ENCODE results near the gene PREX1. TPM values are rescaled to one million over a fixed set of nuclear protein-coding genes. Genes with fewer than 3 reads are reported as not detected.

The PREX1 gene
- total RNA-seq, 1 donor from 2014 or later: 33.1 TPM

DNA sequence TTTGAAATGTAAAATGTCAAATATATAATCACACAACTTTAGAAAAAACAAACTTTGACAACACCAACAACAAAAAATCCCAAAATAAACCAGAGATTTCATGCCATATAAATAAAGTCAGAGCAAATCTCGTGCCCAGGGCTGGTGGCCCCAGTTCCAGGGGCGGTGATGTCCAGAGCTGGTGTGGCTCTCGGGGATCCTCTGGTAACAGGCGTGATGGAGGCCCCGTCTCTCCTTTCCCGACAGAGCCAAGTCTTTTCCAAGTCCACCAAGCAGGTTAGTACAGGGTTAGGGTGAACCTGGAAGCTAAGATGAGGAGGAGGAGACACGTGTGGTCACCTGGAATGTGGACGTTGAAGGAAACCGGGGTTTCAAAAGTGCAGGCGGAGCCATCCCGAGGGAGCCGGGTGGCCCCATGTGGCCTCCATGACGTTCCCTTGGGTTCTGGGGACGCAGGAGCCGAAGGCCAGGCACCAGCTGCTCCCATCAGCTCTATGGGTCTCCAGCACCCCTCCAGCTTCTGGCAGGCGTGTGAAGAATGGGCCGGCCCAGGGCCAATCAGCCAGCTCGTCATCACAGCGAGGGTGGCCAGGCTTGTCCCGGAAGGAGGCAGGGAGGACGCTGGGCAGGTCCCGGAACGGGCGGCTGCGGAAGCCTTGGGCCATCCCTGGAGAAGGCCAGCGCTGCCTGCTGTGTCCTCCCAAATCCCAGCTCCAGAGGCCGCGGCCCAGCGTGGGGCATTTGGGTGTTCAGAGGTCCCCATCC is 202.5 kb downstream of the PREX1 start:
- no peak for DNase-seq (ENCODE audit: low read depth in 2 of 2)

DNA sequence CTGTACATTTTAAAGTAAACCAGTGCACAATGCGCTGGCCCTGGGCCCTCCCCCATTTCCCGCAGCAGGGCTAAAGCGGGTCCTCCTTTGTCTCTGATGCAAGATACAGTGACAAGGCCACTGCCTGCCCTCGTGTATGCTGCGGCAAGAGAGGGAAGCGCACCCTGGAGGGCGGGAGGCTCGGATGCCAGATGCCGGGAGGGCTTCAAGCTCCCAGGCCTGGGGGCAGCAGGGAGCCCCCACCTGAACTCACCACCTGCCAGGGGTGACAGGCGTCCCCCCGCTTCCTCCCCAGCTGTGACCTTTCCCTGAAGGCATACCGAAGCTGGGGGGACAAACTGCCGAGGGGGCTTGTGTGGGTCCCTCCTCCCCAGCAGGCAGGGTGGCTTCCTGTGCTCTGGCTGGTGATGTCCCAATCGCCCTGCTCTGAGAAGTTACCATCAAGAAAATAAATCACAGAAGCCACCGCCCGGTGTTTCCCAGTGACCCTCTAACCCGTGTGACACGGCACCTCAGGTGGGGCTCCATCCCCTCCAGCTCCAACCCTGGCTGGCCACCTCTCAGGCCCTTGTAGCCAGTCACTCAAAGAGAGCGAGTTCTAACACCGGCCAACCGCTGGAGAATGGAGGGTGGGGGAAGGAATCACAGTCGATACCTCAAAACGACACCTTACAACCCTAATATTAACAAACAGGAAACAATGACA is 203.3 kb downstream of the PREX1 start:
- DNase-seq (ENCODE audit: low read depth in 2 of 2): no peak

- DNase-seq (ENCODE audit: low read depth in 2 of 2): no peak
Observed at GRCh38 chr20:48623906-48624265, 203.9 kb downstream of the PREX1 start.

GRCh38 chr20:48623176-48623905 is 204.5 kb downstream of the PREX1 start:
- no peak for DNase-seq (ENCODE audit: low read depth in 2 of 2)

DNA sequence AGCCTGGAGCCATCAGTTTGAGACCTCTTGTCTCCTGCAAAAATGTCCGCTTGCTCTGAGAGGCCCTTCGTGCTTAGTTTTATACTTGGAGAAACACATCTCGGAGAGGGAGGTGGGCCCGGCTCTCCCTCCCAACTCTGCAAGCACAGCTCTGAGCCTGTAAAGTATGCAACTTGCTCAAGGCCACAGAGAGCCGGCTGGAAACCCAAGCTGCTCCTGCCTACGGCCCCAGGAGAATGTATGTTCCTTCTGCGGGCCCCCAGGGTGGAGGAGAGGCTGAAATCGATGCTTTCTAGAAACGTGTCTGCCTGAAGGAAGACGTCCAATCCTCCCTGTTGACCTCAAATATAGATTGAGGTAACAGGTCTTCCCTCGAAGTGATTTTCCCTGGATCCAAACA is 205.4 kb downstream of the PREX1 start:
- no peak for DNase-seq (ENCODE audit: low read depth in 2 of 2)

DNA sequence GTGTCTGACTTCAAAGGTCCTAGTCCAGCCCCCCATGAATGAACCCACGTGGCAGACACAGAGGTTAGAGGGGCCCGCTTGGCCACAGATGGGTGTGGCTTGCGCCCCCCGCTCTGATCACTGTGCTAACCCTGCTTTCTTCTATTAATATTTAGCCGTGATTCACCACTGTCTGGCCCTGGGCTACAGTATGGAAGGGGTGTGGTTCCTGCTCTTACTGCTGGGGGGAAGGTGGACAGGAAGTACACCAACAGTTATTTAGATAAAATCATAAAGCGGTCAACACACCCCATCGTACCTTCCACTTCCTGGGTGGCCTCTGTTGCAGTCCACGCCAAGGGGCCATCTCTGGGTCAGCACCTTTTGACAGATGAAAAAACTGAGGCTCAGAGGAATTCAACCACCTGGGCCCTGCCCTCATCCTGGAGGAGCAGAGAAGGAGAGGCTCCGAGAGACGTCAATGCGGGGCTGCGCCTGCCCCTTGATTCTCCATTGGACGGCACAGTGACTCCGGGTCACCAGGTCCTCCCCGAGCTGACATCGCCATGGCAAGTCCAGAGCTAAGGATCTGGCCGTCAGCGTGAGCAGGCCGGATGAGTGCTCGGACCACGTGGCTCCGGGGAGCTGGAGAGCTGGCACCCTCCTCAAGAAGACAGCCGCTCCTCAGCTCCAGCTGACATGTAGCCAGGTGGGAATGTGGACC is 206.3 kb downstream of the PREX1 start:
- DNase-seq (ENCODE audit: low read depth in 2 of 2): peak; percentile 17 to 41

DNA sequence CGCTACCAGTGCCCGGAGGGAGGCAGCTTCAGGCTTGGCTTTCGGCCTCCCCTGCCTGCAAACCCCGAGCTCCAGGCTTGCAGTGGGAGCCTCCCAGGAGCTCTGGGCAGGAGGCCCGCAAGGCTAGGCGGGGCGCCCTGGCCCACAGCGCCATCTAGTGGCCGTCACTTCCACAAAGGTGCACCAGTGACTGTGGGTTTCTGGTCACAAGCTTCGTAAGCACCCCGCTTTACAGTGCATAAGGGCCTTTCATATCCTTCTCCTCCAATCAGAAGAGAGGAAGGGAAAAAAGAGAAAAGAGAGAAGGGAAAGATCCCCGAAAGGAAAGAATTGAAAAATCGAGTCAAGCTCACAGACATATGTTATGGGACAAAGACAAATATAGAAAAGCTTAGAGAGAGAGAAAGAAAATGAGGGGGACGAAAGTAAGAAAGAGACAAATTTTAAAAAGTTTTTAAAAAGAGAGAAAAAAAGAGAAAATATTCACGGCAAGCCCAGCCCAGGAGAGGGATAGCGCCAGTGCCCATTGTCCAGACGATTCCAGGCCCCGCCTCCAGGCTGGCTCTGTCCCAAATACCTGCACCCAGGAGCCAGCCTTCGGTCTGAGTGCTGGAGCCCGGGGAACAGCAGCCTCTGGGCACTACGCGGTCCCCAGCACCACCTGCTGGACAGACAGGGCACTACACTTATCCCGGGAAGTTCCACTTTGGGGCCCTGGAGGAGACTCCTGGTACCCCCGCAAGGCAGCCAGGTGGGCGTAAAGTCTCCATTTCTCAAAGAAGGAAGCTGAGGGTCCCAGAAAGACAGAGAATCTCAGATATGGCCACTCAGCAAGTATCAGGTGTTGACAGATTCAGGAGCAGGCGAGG is 207.1 kb downstream of the PREX1 start:
- DNase-seq (ENCODE audit: low read depth in 2 of 2): peak; percentile 87

DNA sequence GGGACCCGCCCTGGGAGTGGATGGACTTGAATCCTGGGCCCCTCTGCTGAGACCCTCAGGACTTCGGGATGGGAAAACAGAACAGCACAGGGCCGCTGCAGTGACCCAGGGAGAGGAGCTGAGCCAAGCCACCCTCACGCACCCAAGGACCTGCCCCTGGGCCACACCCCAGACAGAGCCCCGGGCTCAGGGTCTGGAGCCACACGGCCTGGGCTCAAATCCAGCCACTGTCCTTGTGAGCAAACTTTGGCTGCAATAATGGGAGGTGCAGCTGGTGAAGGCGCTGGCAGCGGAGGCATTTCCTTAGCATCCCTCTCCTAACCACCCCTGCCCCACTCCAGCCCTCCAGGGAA is 207.7 kb downstream of the PREX1 start:
- DNase-seq (ENCODE audit: low read depth in 2 of 2): no peak

GRCh38 chr20:48619126-48620101 is 208.4 kb downstream of the PREX1 start:
- no peak for DNase-seq (ENCODE audit: low read depth in 2 of 2)

GRCh38 chr20:48618631-48619030 is 209.2 kb downstream of the PREX1 start:
- no peak for DNase-seq (ENCODE audit: low read depth in 2 of 2)

GRCh38 chr20:48618052-48618451 is 209.7 kb downstream of the PREX1 start:
- DNase-seq (ENCODE audit: low read depth in 2 of 2): no peak

DNA sequence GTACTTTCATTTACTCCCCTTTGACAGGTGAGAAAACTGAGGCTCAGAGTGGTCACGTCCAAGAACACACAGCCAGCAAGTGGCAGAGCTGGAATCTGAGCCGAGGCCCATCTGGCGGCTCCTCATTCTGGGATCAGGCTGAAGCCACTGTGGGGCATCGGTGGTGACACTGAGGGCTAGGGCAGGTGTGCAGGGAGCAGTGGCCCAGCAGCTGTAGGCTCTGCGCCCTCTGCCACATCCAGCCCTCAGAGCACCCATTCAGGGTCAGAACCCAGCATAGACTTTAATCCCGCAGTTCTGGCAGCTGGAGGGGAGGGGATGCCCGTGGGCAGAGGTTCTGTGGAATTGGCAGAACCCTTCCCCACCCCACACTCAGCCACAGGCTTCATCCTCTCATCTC is 210.3 kb downstream of the PREX1 start:
- no peak for DNase-seq (ENCODE audit: low read depth in 2 of 2)

DNA sequence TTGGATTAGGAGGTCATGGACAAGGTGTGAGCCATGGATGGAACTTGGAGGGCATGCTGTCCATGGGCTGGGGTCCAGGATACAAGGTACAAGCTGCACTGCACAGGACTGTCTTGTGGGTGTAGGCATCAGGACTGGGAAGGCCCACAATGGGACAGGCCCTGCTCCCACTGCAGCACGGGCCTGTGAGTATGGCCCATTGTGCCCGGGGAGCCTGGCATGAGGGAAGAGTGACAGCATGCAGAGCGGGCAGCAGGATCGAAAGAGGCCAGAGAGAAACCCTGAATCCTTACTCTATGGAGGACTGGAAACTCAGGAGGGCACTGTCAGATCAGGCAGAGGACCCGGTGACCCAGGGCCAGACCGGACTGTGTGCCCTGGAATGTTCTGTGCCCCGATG is 211.3 kb downstream of the PREX1 start:
- DNase-seq (ENCODE audit: low read depth in 2 of 2): no peak

- no peak for DNase-seq (ENCODE audit: low read depth in 2 of 2)
Observed at GRCh38 chr20:48615871-48616270, 211.9 kb downstream of the PREX1 start.

- no peak for DNase-seq (ENCODE audit: low read depth in 2 of 2)
Observed at GRCh38 chr20:48614593-48615274, 213.1 kb downstream of the PREX1 start.

DNA sequence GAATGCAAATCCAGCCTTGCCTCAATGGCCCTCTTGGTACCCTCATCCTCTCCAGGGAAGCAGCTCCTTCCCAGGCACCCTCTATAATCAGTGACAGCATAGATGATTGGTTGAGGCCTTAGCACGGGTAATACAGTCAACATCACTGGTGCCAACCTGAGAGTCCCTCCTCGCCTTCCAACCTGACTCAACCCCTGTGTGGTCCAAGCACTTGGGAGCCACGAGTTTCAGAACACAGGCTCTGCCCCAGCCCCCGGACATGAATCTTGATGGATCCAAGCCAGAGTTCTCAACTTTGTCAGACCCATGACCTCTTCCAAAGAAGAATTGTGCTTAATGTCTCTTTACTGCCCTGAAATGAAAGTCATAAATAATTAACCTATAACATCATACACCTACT is 213.9 kb downstream of the PREX1 start:
- DNase-seq (ENCODE audit: low read depth in 2 of 2): no peak

GRCh38 chr20:48612335-48612734 is 215.5 kb downstream of the PREX1 start:
- DNase-seq (ENCODE audit: low read depth in 2 of 2): no peak

DNA sequence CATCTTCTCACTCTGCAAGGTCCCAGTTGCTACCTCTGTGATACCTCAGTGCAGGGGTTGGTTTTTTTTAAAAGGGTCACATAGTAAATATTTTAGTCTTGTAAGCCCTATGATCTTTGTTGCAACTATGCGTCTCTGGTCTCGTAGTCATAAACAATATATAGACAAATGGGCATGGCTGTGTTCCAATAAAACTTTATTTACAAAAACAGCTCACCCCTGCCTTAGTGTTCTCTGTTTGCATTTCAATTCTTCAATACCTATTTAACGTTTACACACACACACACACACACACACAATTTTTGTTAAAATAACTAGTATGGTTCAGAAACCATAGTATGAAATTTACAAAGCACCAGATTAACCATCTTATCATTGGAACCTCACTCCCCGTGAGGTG is 216.8 kb downstream of the PREX1 start:
- no peak for DNase-seq (ENCODE audit: low read depth in 2 of 2)

DNA sequence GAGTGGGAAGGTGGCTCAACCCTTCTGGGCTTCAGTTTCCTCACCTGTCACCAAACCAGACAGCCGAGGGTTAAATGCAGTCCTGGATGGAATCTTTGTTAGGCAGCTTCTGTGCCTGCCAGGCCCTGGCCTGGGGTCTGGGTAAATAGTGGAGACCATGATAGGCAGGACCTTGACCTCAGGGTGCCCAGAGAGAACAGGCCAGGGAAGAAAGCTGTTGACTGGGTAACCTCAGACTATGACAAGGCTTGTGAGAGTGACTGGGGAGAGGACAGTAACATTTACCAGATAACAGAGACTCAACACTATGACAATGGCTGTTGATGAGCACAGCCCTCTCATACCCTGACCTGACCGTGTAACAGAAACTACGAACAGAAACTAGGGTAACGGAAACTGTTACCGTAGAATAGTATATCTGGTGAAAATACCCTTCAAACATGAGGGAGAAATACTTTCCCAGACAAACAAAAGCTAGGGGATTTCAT is 218.3 kb downstream of the PREX1 start:
- no peak for DNase-seq (ENCODE audit: low read depth in 2 of 2)
